IPS-18c (cell line): Measurements from ENCODE around the gene TTC33.

Experiments used
- H3K4me3 ChIP-seq: 2 replicates; pipeline ENCODE4 v1.7.0; 2013; ENCODE audit warnings: low read depth, mild to moderate bottlenecking, low read length, moderate library complexity; ENCODE audit not compliant: insufficient read depth
- H3K9me3 ChIP-seq: one replicate; pipeline ENCODE4 v1.6.1; 2013; ENCODE audit warnings: mild to moderate bottlenecking, low read length, moderate library complexity; ENCODE audit not compliant: control insufficient read depth, insufficient read depth

The TTC33 gene

GRCh38 chr5:40689438-40689837 is 66.3 kb downstream of the TTC33 start:
- Histone ChIP-seq H3K9me3 (no peaks in the 10 kb centered on the region), H3K4me3 (no peak overlapping the region)

GRCh38 chr5:40688996-40689395 is 66.8 kb downstream of the TTC33 start:
- H3K4me3 ChIP-seq: no peak overlapping the region

GRCh38 chr5:40688127-40688761 is 67.5 kb downstream of the TTC33 start:
- H3K4me3 ChIP-seq: no peak overlapping the region
- H3K9me3 ChIP-seq: no peaks in the 10 kb centered on the region

More at GRCh38 chr5:40688996-40689395, 66.8 kb downstream of the TTC33 start:
- H3K9me3 ChIP-seq: no peaks in the 10 kb centered on the region

- Histone ChIP-seq H3K4me3 (no peak overlapping the region), H3K9me3 (no peaks in the 10 kb centered on the region)
These were observed 68.4 kb downstream of the TTC33 start for GRCh38 chr5:40687321-40687720.

GRCh38 chr5:40685976-40686486 is 69.7 kb downstream of the TTC33 start:
- Histone ChIP-seq H3K9me3 (no peaks in the 10 kb centered on the region), H3K4me3 (no peak overlapping the region)

GRCh38 chr5:40685193-40685592 is 70.6 kb downstream of the TTC33 start:
- Histone ChIP-seq H3K9me3 (no peaks in the 10 kb centered on the region), H3K4me3 (no peak overlapping the region)

- H3K9me3 ChIP-seq: peaks cover 4% of the 10 kb centered on the region
- no peak overlapping the region for H3K4me3 ChIP-seq
These were observed 72.5 kb downstream of the TTC33 start for GRCh38 chr5:40683305-40683704.

GRCh38 chr5:40682154-40683017 is 73.4 kb downstream of the TTC33 start:
- Histone ChIP-seq H3K9me3 (peaks cover 4% of the 10 kb centered on the region), H3K4me3 (peak overlapping the region; percentile 60; the same call in 1 of the 2 replicates)

- peak overlapping the region; percentile 60 for H3K4me3 ChIP-seq
- peaks cover 4% of the 10 kb centered on the region for H3K9me3 ChIP-seq
These were observed 74.2 kb downstream of the TTC33 start for GRCh38 chr5:40681363-40682153.

GRCh38 chr5:40680741-40681362 is 74.9 kb downstream of the TTC33 start:
- peak overlapping the region; percentile 60 for H3K4me3 ChIP-seq
- peaks cover 4% of the 10 kb centered on the region for H3K9me3 ChIP-seq

GRCh38 chr5:40679913-40680681 is 75.7 kb downstream of the TTC33 start, which contains the start of gene PTGER4:
Gene PTGER4, plus strand, starts transcription at chr5:40679915. Its CDS starts 1,079 bp downstream, at chr5:40680994.
- Histone ChIP-seq H3K4me3 (peak within 1 kb of the TSS; percentile 61), H3K9me3 (peaks cover 4% of the 10 kb centered on the region)

GRCh38 chr5:40679148-40679912 is 76.4 kb downstream of the TTC33 start:
- Histone ChIP-seq H3K4me3 (peak overlapping the region; percentile 61), H3K9me3 (peaks cover 4% of the 10 kb centered on the region)

- peaks cover 4% of the 10 kb centered on the region for H3K9me3 ChIP-seq
- peak overlapping the region; percentile 61 for H3K4me3 ChIP-seq
These were observed 77.2 kb downstream of the TTC33 start for GRCh38 chr5:40678460-40679147.

GRCh38 chr5:40678026-40678425 is 77.7 kb downstream of the TTC33 start:
- Histone ChIP-seq H3K9me3 (peaks cover 4% of the 10 kb centered on the region), H3K4me3 (no peak overlapping the region)

GRCh38 chr5:40677456-40677855 is 78.3 kb downstream of the TTC33 start:
- Histone ChIP-seq H3K9me3 (peaks cover 4% of the 10 kb centered on the region), H3K4me3 (no peak overlapping the region)
